Measurements from ENCODE around the gene KLHL29.

GRCh38 chr2:23411752-23412431, 26.9 kb downstream of the KLHL29 start:
- no peak for TF ChIP-seq CTCF (IDR thresholded peaks at IDR 0.05)
- TF ChIP-seq POLR2A (IDR thresholded peaks at IDR 0.05), result no peak
- TF ChIP-seq EP300 (IDR thresholded peaks at IDR 0.05), result peak in 1 of 2 donors; percentile 69

Data from tibial nerve (tissue), 4 donors.